Osteoblast (primary cell): ENCODE measurements around the gene CBFA2T3. TPM values are rescaled to one million over a fixed set of nuclear protein-coding genes. Genes with fewer than 3 reads are reported as not detected.

Source experiments
- DNase-seq: peaks from one replicate; pipeline ENCODE4 v3.0.0; 2011; ENCODE audit warnings: low spot score, mixed read lengths; ENCODE audit not compliant: insufficient read length; ENCODE audit errors: missing footprints
- H2AFZ ChIP-seq: 2 replicates; pipeline ENCODE4 v1.6.0; 2011; ENCODE audit warnings: mild to moderate bottlenecking, low read length
- H3K27ac ChIP-seq: 2 replicates; pipeline ENCODE4 v1.5.1; 2011; ENCODE audit warnings: mild to moderate bottlenecking, low read depth, low read length, moderate library complexity
- H3K27me3 ChIP-seq: 2 replicates; pipeline ENCODE4 v1.6.0; 2012; ENCODE audit warnings: mild to moderate bottlenecking, control low read depth, inconsistent platforms, low read length, moderate library complexity; ENCODE audit not compliant: insufficient read depth
- H3K36me3 ChIP-seq: 2 replicates; pipeline ENCODE4 v1.5.1; 2011; ENCODE audit warnings: mild to moderate bottlenecking, low read length, control low read depth, moderate library complexity; ENCODE audit not compliant: insufficient read depth
- H3K4me1 ChIP-seq: 2 replicates; pipeline ENCODE4 v1.5.1; 2011; ENCODE audit warnings: mild to moderate bottlenecking, low read length, control low read depth, moderate library complexity; ENCODE audit not compliant: insufficient read depth
- H3K4me2 ChIP-seq: 2 replicates; pipeline ENCODE4 v1.6.0; 2011; ENCODE audit warnings: mild to moderate bottlenecking, low read length; ENCODE audit not compliant: insufficient read depth
- H3K4me3 ChIP-seq: fragments of 200-600 bp; sonication (generic); 3 replicates; pipeline ENCODE4 v1.5.1; 2012; ENCODE audit warnings: mild to moderate bottlenecking, low read length, inconsistent platforms; ENCODE audit not compliant: insufficient read depth
- H3K79me2 ChIP-seq: 2 replicates; pipeline ENCODE4 v1.6.0; 2012; ENCODE audit warnings: mild to moderate bottlenecking, low read length, control low read depth, inconsistent platforms; ENCODE audit not compliant: insufficient read depth
- H3K9me3 ChIP-seq: 2 replicates; pipeline ENCODE4 v1.5.1; 2011; ENCODE audit warnings: low read depth, low read length, control low read depth
- H4K20me1 ChIP-seq: 2 replicates; pipeline ENCODE4 v1.6.0; 2012; ENCODE audit warnings: mild to moderate bottlenecking, low read length, control low read depth; ENCODE audit not compliant: insufficient read depth
- total RNA-seq: library from RNA; depleted of rRNA; stranded (reverse); fragments of >200 nt; gene quantifications from 2 replicates; pipeline ENCODE4 v1.2.3, GENCODE V29; 2012
- TF ChIP-seq, protein P1 (sequence below): IDR thresholded peaks from 2 replicates; pipeline ENCODE4 v1.5.1; 2011; ENCODE audit warnings: mild to moderate bottlenecking, low read depth, low read length, moderate library complexity; ENCODE audit errors: extremely low read depth

CBFA2T3 gene
- total RNA-seq, 1 donor = not detected

DNA sequence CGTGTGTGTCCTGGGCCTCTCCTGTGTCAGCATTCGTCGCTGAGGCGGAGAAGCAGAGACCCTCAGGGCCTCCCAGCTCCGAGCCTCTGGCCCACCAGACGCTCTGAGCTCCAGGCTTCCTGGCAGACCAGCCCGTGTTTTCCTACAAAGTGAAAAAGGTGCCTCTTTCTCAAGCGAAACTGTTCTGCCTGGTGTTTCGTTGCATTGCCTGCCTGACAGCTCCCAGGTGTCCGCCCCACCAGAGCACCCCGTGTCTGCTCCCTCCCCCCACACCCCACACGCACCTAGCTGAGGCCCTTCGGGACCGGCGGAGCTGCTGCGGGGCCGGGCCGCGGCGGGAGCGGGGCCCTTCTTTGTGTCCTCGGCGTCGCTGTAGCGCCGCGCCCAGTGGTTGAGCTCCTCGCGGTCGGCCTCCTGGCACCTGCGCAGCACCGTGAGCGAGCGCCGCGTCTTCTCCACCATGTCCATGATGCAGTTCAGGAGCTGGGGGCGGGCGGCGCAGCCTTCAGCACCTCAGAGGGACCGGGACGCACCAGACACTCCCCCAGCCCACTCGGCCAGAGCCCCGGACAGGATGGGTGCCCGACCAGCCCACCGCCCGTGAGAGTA, 95.9 kb downstream of the CBFA2T3 start:
- H4K20me1 ChIP-seq = no peaks in the 10 kb centered on the region
- H3K4me2 ChIP-seq = no peak overlapping the region
- no peaks in the 10 kb centered on the region for H3K4me1 ChIP-seq
- peaks cover 13% of the 10 kb centered on the region for H3K27me3 ChIP-seq
- no peaks in the 10 kb centered on the region for H3K36me3 ChIP-seq
- TF ChIP-seq, protein P1, sequence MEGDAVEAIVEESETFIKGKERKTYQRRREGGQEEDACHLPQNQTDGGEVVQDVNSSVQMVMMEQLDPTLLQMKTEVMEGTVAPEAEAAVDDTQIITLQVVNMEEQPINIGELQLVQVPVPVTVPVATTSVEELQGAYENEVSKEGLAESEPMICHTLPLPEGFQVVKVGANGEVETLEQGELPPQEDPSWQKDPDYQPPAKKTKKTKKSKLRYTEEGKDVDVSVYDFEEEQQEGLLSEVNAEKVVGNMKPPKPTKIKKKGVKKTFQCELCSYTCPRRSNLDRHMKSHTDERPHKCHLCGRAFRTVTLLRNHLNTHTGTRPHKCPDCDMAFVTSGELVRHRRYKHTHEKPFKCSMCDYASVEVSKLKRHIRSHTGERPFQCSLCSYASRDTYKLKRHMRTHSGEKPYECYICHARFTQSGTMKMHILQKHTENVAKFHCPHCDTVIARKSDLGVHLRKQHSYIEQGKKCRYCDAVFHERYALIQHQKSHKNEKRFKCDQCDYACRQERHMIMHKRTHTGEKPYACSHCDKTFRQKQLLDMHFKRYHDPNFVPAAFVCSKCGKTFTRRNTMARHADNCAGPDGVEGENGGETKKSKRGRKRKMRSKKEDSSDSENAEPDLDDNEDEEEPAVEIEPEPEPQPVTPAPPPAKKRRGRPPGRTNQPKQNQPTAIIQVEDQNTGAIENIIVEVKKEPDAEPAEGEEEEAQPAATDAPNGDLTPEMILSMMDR = no peak
- H2AFZ ChIP-seq = no peak overlapping the region
- DNase-seq = no peak
- no peaks in the 10 kb centered on the region for H3K9me3 ChIP-seq
- H3K4me3 ChIP-seq = no peak overlapping the region
- H3K79me2 ChIP-seq = no peaks in the 10 kb centered on the region
- H3K27ac ChIP-seq = no peak overlapping the region

- no peaks in the 10 kb centered on the region for H3K9me3 ChIP-seq
- no peak overlapping the region for H3K4me2 ChIP-seq
- no peaks in the 10 kb centered on the region for H4K20me1 ChIP-seq
- DNase-seq = no peak
- no peak overlapping the region for H3K27ac ChIP-seq
- no peaks in the 10 kb centered on the region for H3K79me2 ChIP-seq
- TF ChIP-seq, protein P1 = no peak
- peaks cover 13% of the 10 kb centered on the region for H3K27me3 ChIP-seq
- H2AFZ ChIP-seq = no peak overlapping the region
- no peaks in the 10 kb centered on the region for H3K4me1 ChIP-seq
- no peak overlapping the region for H3K4me3 ChIP-seq
- no peaks in the 10 kb centered on the region for H3K36me3 ChIP-seq
Observed at GRCh38 chr16:88880226-88881006, 96.6 kb downstream of the CBFA2T3 start.

DNA sequence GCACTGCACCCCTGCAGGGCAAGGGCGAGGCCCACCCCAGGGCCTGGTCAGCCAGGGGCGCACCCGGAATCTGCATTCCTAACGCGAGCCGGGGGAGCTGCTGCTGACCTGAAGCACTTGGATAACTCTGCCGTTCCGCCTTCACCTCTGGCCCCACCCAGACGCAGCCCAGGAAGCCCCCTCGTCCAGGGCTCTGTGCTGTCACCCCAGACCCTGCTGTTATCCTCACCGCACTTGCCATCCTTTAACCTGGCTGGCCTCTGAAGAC, 97.3 kb downstream of the CBFA2T3 start:
- no peak overlapping the region for H3K4me2 ChIP-seq
- no peaks in the 10 kb centered on the region for H4K20me1 ChIP-seq
- H3K36me3 ChIP-seq = no peaks in the 10 kb centered on the region
- peaks cover 14% of the 10 kb centered on the region for H3K27me3 ChIP-seq
- H3K4me1 ChIP-seq = no peaks in the 10 kb centered on the region
- H3K79me2 ChIP-seq = no peaks in the 10 kb centered on the region
- DNase-seq = no peak
- H3K9me3 ChIP-seq = no peaks in the 10 kb centered on the region
- H3K4me3 ChIP-seq = no peak overlapping the region
- no peak overlapping the region for H2AFZ ChIP-seq
- H3K27ac ChIP-seq = no peak overlapping the region
- TF ChIP-seq, protein P1 = no peak

- Histone ChIP-seq H3K4me1 (no peaks in the 10 kb centered on the region), H4K20me1 (no peaks in the 10 kb centered on the region), H3K4me2 (no peak overlapping the region), H3K79me2 (no peaks in the 10 kb centered on the region), H3K27ac (no peak overlapping the region), H2AFZ (no peak overlapping the region), H3K9me3 (no peaks in the 10 kb centered on the region), H3K36me3 (no peaks in the 10 kb centered on the region), H3K4me3 (no peak overlapping the region), H3K27me3 (peaks cover 19% of the 10 kb centered on the region)
- TF ChIP-seq, protein P1 = no peak
- DNase-seq = no peak
Observed at GRCh38 chr16:88878967-88879787, 97.8 kb downstream of the CBFA2T3 start.
